ENCODE measurements around the gene FAM83D. TPM values are rescaled to one million over a fixed set of nuclear protein-coding genes. Genes with fewer than 3 reads are reported as not detected.

The FAM83D gene
- total RNA-seq, 2 experiments from 2014 or later = 10.5 to 12.4 TPM

DNA sequence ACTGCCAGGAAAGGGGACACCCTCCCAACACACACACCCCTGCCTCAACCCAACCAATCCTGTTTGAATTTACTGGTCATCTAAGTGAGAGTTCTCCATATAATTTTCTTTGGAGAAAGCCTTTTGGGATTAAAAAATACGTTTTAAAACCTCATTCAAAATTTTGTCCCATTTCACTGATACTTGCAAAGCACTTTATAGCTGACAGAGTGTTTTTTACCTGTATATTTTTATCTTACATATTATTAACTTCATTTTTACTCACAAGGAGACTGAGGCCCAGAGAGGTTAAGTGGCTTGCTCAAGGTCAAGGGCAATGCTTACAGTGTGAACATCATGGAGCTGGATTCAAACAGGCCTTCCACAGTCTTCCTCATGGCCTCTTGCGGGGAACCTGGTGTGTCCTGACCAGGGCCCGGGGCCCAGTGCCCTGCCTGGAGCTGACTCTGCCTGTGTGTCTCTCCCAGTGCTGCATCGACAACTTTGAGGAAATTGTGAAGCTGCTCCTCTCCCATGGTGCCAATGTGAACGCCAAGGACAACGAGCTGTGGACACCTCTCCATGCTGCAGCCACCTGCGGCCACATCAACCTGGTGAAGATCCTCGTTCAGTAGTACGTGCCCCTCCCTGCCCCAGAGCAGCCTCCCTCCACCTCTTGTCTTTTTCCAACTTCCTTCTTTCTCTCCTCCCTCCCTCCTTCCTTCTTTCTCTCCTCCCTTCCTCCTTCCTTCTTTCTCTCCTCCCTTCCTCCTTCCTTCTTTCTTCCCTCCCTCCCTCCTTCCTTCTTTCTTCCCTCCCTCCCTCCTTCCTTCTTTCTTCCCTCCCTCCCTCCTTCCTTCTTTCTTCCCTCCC is 30.9 kb upstream of the FAM83D start:
- ChIA-PET CTCF (interaction anchor here (0.8 to 5.5 kb wide), 12 partner anchors 11 to 154 kb away, joined by 3 to 51 read pairs (median 4); partner anchors contain the start of genes FAM83D and PPP1R16B), POLR2A (no interaction called here)
- no peak overlapping the region for H3K27ac Mint-ChIP-seq
- no peaks in the 10 kb centered on the region for H3K27me3 Mint-ChIP-seq
- ATAC-seq (no peak), DNase-seq (no peak)
- intact Hi-C loops (cut with DNase I, micrococcal nuclease) = no loop called here
- H3K4me1 Mint-ChIP-seq = peaks cover 43% of the 10 kb centered on the region
- H3K36me3 Mint-ChIP-seq (ENCODE audit: low read depth) = peaks cover 33% of the 10 kb centered on the region
- H3K9me3 Mint-ChIP-seq (ENCODE audit: low read depth) = no peaks in the 10 kb centered on the region
- H3K4me3 Mint-ChIP-seq = no peak overlapping the region

DNA sequence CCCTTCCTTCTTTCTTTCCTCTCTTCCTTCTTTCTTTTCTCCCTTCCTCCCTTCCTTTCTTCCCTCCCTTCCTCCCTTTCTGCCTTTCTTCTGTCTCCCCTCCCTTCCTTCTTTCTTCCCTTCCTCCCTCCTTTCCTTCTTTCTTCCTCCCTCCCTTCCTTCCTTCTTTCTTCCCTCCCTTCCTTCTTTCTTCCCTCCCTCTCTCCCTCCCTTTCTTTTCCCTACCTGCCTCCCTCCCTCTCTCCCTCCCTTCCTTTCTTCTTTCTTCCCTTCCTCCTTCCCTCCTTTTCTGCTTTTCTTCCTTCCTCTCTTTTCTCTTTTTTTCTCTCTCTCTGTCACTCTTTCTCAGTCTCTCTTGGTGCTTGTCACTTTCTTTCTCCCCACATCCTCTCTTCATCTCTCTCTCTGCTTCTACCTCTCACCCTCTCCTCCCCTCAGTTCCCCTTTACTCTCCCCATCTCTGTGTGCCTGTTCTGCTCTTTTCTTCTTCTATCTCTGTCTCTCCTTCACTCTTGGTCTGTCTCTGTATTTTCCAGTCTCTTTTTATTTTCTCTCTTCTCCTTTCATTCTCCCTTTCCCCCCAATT is 30.1 kb upstream of the FAM83D start:
- POLR2A ChIA-PET = no interaction called here
- intact Hi-C loops (cut with DNase I, micrococcal nuclease) = no loop called here

GRCh38 chr20:38897267-38897666 is 28.9 kb upstream of the FAM83D start:
- POLR2A ChIA-PET = no interaction called here
- Mint-ChIP-seq H3K4me1 (peaks cover 29% of the 10 kb centered on the region), H3K36me3 (ENCODE audit: low read depth) (peaks cover 44% of the 10 kb centered on the region), H3K27ac (no peak overlapping the region), H3K27me3 (no peaks in the 10 kb centered on the region), H3K9me3 (ENCODE audit: low read depth) (no peaks in the 10 kb centered on the region), H3K4me3 (no peak overlapping the region)
- no peak for ATAC-seq
- CTCF ChIA-PET = no interaction called here
- DNase-seq = no peak
- intact Hi-C loops (cut with DNase I, micrococcal nuclease) = no loop called here

More for the DNA sequence above, 30.1 kb upstream of the FAM83D start:
- H3K27ac Mint-ChIP-seq = peak overlapping the region; percentile 20
- DNase-seq (no peak), ATAC-seq (no peak)
- peaks cover 37% of the 10 kb centered on the region for H3K36me3 Mint-ChIP-seq (ENCODE audit: low read depth)
- H3K4me1 Mint-ChIP-seq = peaks cover 36% of the 10 kb centered on the region
- CTCF ChIA-PET = interaction anchor here (1.0 to 1.5 kb wide), 2 partner anchors 30 to 153 kb away, joined by 3 to 5 read pairs; partner anchors contain the start of gene FAM83D
- no peaks in the 10 kb centered on the region for H3K9me3 Mint-ChIP-seq (ENCODE audit: low read depth)
- no peak overlapping the region for H3K4me3 Mint-ChIP-seq
- H3K27me3 Mint-ChIP-seq = no peaks in the 10 kb centered on the region

DNA sequence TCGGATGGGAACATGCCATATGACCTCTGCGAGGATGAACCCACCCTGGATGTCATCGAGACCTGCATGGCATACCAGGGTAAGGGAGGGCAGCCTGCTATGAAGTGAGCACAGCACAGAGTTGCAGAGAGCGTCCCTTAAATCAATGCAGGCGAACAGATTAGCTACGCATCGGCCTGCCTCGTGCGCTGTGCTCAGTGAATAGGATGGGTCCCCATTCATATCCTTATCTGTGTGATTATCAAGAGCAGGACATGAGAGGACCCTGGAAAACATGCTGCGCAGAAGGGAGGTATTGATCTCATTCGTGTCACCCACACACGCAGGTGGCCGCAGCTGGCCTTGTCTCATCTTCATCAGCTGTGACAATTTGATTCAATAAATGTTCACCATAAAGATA is 25.6 kb upstream of the FAM83D start:
- intact Hi-C loops (cut with DNase I, micrococcal nuclease) = no loop called here
- DNase-seq = no peak
- CTCF ChIA-PET = no interaction called here
- ATAC-seq = no peak
- H3K4me3 Mint-ChIP-seq = no peak overlapping the region
- no peaks in the 10 kb centered on the region for H3K27me3 Mint-ChIP-seq
- H3K4me1 Mint-ChIP-seq = peaks cover 9% of the 10 kb centered on the region
- H3K9me3 Mint-ChIP-seq (ENCODE audit: low read depth) = peaks cover 3% of the 10 kb centered on the region
- POLR2A ChIA-PET = no interaction called here
- H3K27ac Mint-ChIP-seq = no peak overlapping the region
- peaks cover 65% of the 10 kb centered on the region for H3K36me3 Mint-ChIP-seq (ENCODE audit: low read depth)

DNA sequence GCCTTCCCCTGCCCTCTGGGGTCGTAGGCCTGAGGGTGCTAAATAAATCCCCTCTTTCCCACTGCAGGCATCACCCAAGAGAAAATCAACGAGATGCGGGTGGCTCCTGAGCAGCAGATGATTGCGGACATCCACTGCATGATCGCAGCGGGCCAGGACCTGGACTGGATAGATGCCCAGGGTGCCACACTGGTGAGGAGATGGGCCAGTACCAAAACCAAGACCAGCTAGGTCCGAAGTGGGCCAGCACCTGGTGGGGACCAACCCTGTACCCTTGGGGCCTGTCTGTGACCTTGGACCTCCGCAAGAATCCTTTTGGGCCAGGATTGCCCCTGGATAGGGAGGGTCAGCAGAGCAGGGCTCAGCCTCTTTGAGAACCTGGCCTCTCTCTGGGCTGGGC is 23.6 kb upstream of the FAM83D start:
- intact Hi-C loops (cut with DNase I, micrococcal nuclease) = no loop called here
- Mint-ChIP-seq H3K27me3 (no peaks in the 10 kb centered on the region), H3K27ac (no peak overlapping the region), H3K9me3 (ENCODE audit: low read depth) (peaks cover 3% of the 10 kb centered on the region), H3K4me1 (peaks cover 4% of the 10 kb centered on the region), H3K4me3 (no peak overlapping the region), H3K36me3 (ENCODE audit: low read depth) (peaks cover 69% of the 10 kb centered on the region)
- ATAC-seq (no peak), DNase-seq (no peak)
- ChIA-PET CTCF (no interaction called here), POLR2A (no interaction called here)

GRCh38 chr20:38903335-38903734 is 22.9 kb upstream of the FAM83D start:
- H3K4me3 Mint-ChIP-seq = no peak overlapping the region
- H3K27me3 Mint-ChIP-seq = no peaks in the 10 kb centered on the region
- ChIA-PET CTCF (no interaction called here), POLR2A (no interaction called here)
- DNase-seq (no peak), ATAC-seq (no peak)
- intact Hi-C loops (cut with DNase I, micrococcal nuclease) = no loop called here
- peaks cover 3% of the 10 kb centered on the region for H3K9me3 Mint-ChIP-seq (ENCODE audit: low read depth)
- peaks cover 4% of the 10 kb centered on the region for H3K4me1 Mint-ChIP-seq
- H3K27ac Mint-ChIP-seq = no peak overlapping the region
- H3K36me3 Mint-ChIP-seq (ENCODE audit: low read depth) = peaks cover 68% of the 10 kb centered on the region

- intact Hi-C loops (cut with DNase I, micrococcal nuclease) = no loop called here
- Mint-ChIP-seq H3K4me3 (no peak overlapping the region), H3K9me3 (ENCODE audit: low read depth) (peaks cover 3% of the 10 kb centered on the region), H3K27ac (peak overlapping the region; percentile 55), H3K36me3 (ENCODE audit: low read depth) (peaks cover 73% of the 10 kb centered on the region), H3K4me1 (peaks cover 4% of the 10 kb centered on the region), H3K27me3 (no peaks in the 10 kb centered on the region)
- ChIA-PET POLR2A (no interaction called here), CTCF (interaction anchor here (0.7 to 1.5 kb wide), 3 partner anchors 12 to 1936 kb away, joined by 3 read pairs; no protein-coding TSS in a partner anchor)
- no peak for ATAC-seq
- DNase-seq = no peak
These were observed 20.8 kb upstream of the FAM83D start for GRCh38 chr20:38905375-38905774.

DNA sequence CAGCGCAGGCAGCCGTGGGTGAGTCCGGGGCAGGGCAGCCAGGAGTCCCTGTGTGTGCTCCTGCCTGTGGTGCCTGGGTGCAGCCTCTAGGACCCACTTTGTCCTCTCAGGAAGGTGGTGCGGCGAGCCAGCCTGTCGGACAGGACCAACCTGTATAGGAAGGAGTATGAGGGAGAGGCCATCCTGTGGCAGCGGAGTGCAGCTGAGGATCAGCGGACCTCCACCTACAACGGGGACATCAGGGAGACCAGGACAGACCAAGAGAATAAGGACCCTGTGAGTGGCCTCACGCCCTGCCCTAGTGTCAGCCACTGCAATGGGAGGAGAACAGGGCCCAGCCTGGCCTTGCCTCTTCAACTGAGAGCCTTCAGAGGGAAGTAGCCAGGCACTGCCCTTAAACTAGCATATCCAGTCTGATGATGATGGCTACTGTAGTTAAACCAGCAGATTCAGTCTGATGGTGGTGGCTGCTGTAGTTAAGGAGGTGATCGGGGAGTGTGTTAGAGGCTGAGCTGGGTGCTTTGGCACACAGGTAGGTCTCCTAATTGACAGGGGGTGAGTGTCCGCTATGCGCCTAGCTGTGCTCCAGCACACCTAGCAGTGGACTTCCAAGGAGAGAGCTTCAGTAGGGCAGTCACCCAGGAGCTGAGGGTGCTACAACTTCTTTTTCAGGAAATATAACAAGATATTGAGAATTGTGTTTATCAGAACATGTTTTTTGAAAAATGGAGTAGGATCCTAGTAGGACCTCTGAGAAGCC is 18.1 kb upstream of the FAM83D start:
- Mint-ChIP-seq H3K9me3 (ENCODE audit: low read depth) (peaks cover 3% of the 10 kb centered on the region), H3K36me3 (ENCODE audit: low read depth) (peaks cover 61% of the 10 kb centered on the region), H3K27me3 (no peaks in the 10 kb centered on the region), H3K4me3 (no peak overlapping the region), H3K27ac (no peak overlapping the region), H3K4me1 (peaks cover 4% of the 10 kb centered on the region)
- ATAC-seq = no peak
- DNase-seq = no peak
- intact Hi-C loops (cut with DNase I, micrococcal nuclease) = no loop called here
- POLR2A ChIA-PET = no interaction called here
- CTCF ChIA-PET = interaction anchor here (0.7 to 1.8 kb wide), 3 partner anchors 14 to 156 kb away, joined by 3 to 5 read pairs (median 3); no protein-coding TSS in a partner anchor

DNA sequence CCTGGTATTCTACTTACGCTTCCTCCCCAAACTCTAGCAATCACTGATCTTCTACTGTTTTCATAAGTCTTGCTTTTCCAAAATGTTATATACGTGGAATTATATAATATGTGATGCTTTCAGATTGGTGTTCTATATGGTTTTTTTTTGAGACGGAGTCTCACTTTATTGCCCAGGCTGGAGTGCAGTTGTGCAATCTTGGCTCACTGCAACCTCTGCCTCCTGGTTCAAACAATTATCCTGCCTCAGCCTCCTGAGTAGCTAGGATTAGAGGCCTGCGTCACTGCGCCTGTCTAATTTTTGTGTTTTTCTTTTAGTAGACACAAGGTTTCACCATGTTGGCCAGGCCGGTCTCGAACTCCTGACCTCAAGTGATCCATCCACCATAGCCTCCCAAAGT is 10.9 kb upstream of the FAM83D start:
- Mint-ChIP-seq H3K9me3 (ENCODE audit: low read depth) (no peaks in the 10 kb centered on the region), H3K36me3 (ENCODE audit: low read depth) (peaks cover 26% of the 10 kb centered on the region), H3K27me3 (no peaks in the 10 kb centered on the region), H3K27ac (no peak overlapping the region), H3K4me3 (no peak overlapping the region), H3K4me1 (no peaks in the 10 kb centered on the region)
- CTCF ChIA-PET = no interaction called here
- no peak for DNase-seq
- POLR2A ChIA-PET = no interaction called here
- no peak for ATAC-seq
- intact Hi-C loops (cut with DNase I, micrococcal nuclease) = no loop called here

DNA sequence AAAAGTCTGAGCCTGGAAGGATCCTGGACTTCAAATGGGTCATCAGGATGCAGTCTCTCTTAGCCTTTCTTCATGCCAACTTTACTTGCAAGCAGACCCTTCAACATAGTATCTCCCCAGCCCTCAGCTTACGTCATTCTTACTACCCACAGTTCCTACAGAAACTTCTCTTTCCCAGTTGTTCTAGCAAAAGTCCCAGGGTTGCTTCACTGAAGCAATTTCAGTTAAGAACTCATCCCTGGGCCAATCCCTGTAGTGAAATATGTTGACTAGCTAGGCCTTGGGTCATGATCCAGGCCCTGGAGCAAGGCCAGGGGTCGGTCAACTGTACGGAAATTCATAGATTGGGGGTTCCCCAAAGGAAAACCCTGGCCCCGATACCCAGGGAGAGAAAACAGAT is 8.6 kb upstream of the FAM83D start:
- intact Hi-C loops (cut with DNase I, micrococcal nuclease) = no loop called here
- H3K36me3 Mint-ChIP-seq (ENCODE audit: low read depth) = peaks cover 24% of the 10 kb centered on the region
- ATAC-seq (no peak), DNase-seq (no peak)
- H3K9me3 Mint-ChIP-seq (ENCODE audit: low read depth) = no peaks in the 10 kb centered on the region
- ChIA-PET POLR2A (no interaction called here), CTCF (no interaction called here)
- H3K27me3 Mint-ChIP-seq = no peaks in the 10 kb centered on the region
- H3K4me3 Mint-ChIP-seq = no peak overlapping the region
- H3K4me1 Mint-ChIP-seq = no peaks in the 10 kb centered on the region
- no peak overlapping the region for H3K27ac Mint-ChIP-seq

- no peaks in the 10 kb centered on the region for H3K9me3 Mint-ChIP-seq (ENCODE audit: low read depth)
- ChIA-PET POLR2A (no interaction called here), CTCF (no interaction called here)
- no peaks in the 10 kb centered on the region for H3K27me3 Mint-ChIP-seq
- H3K36me3 Mint-ChIP-seq (ENCODE audit: low read depth) = peaks cover 22% of the 10 kb centered on the region
- no peak overlapping the region for H3K4me3 Mint-ChIP-seq
- H3K4me1 Mint-ChIP-seq = no peaks in the 10 kb centered on the region
- intact Hi-C loops (cut with DNase I, micrococcal nuclease) = no loop called here
- ATAC-seq = no peak
- no peak overlapping the region for H3K27ac Mint-ChIP-seq
- DNase-seq = no peak
These were observed 8.0 kb upstream of the FAM83D start for GRCh38 chr20:38918172-38918571.
